Inflammatory macrophage (primary cell): ENCODE results near the gene ARFGEF3.

ENCODE experiments used
- DNase-seq, 2 donors: peaks; one replicate each; pipeline ENCODE4 v3.0.0-alpha.2; 2020 to 2022

Gene ARFGEF3

GRCh38 chr6:138246650-138247440 lies 85.1 kb downstream of the ARFGEF3 start:
- no peak for DNase-seq

GRCh38 chr6:138248011-138248410 lies 86.3 kb downstream of the ARFGEF3 start:
- no peak for DNase-seq

GRCh38 chr6:138248878-138249277 lies 87.1 kb downstream of the ARFGEF3 start:
- DNase-seq = no peak

- DNase-seq = no peak
These were observed 88.3 kb downstream of the ARFGEF3 start for GRCh38 chr6:138250053-138250452.

GRCh38 chr6:138250513-138251247 lies 88.9 kb downstream of the ARFGEF3 start:
- DNase-seq = no peak

- DNase-seq = no peak
These were observed 92.0 kb downstream of the ARFGEF3 start for GRCh38 chr6:138253731-138254130.

GRCh38 chr6:138255443-138255842 lies 93.7 kb downstream of the ARFGEF3 start:
- no peak for DNase-seq

- no peak for DNase-seq
These were observed 95.9 kb downstream of the ARFGEF3 start for GRCh38 chr6:138257638-138258040.

GRCh38 chr6:138258197-138258596 lies 96.5 kb downstream of the ARFGEF3 start:
- DNase-seq = no peak

GRCh38 chr6:138258991-138259390 lies 97.3 kb downstream of the ARFGEF3 start:
- DNase-seq = no peak

GRCh38 chr6:138261116-138261780 lies 99.5 kb downstream of the ARFGEF3 start:
- no peak for DNase-seq

GRCh38 chr6:138263963-138264362 lies 102.2 kb downstream of the ARFGEF3 start:
- no peak for DNase-seq

- peak in 1 of 2 donors; percentile 8 for DNase-seq
These were observed 102.7 kb downstream of the ARFGEF3 start for GRCh38 chr6:138264372-138264880.

GRCh38 chr6:138266095-138266494 lies 104.4 kb downstream of the ARFGEF3 start:
- no peak for DNase-seq

- no peak for DNase-seq
These were observed 106.5 kb downstream of the ARFGEF3 start for GRCh38 chr6:138267971-138268895.

- DNase-seq = no peak
These were observed 109.7 kb downstream of the ARFGEF3 start for GRCh38 chr6:138271451-138271850.

- DNase-seq = no peak
These were observed 111.0 kb downstream of the ARFGEF3 start for GRCh38 chr6:138272533-138273315.

GRCh38 chr6:138275976-138276375 lies 114.2 kb downstream of the ARFGEF3 start:
- no peak for DNase-seq

- DNase-seq = no peak
These were observed 116.1 kb downstream of the ARFGEF3 start for GRCh38 chr6:138277835-138278234.

GRCh38 chr6:138278326-138278725 lies 116.6 kb downstream of the ARFGEF3 start:
- DNase-seq = no peak

- DNase-seq = no peak
These were observed 124.1 kb downstream of the ARFGEF3 start for GRCh38 chr6:138285800-138286199.
